ENCODE data around the gene DOC2B. TPM values are rescaled to one million over a fixed set of nuclear protein-coding genes. Genes with fewer than 3 reads are reported as not detected.
"Not testable (repeated sequence)": the region's sequence is repeated elsewhere in the genome, so short reads cannot be mapped to it uniquely, and the experiment has no call there.

DOC2B gene
- total and polyA plus RNA-seq, 2 donors = 2.9 to 4.4 TPM

- not testable (repeated sequence) for H3K4me1 ChIP-seq (ENCODE audit: control insufficient read depth in 2 of 2, insufficient read depth in 2 of 2, low read length in 2 of 2); H3K27me3 ChIP-seq (ENCODE audit: control insufficient read depth in 2 of 2, insufficient read depth in 1 of 2, low read length in 1 of 2); H3K9me3 ChIP-seq (ENCODE audit: control insufficient read depth in 2 of 2, insufficient read depth in 1 of 2, low read length in 1 of 2); DNase-seq (ENCODE audit: low read depth in 6 of 9, low spot score in 9 of 9); H3K27ac ChIP-seq (ENCODE audit: low read depth in 1 of 2, low read length in 1 of 2); H3K4me3 ChIP-seq (ENCODE audit: low read length in 2 of 2); H3K36me3 ChIP-seq (ENCODE audit: control insufficient read depth in 2 of 2, insufficient read depth in 2 of 2, low read length in 1 of 2)
- 82% methylated on average over 25 of the region's 29 CpGs for WGBS
These were observed 34.4 kb upstream of the DOC2B start for GRCh38 chr17:215563-216478.

GRCh38 chr17:214881-215331, 33.5 kb upstream of the DOC2B start:
- H3K36me3 ChIP-seq (ENCODE audit: control insufficient read depth in 2 of 2, insufficient read depth in 2 of 2, low read length in 1 of 2) = no peaks in the 10 kb centered on the region
- H3K27ac ChIP-seq (ENCODE audit: low read depth in 1 of 2, low read length in 1 of 2) = no peak overlapping the region
- DNase-seq (ENCODE audit: low read depth in 6 of 9, low spot score in 9 of 9) = no peak
- H3K9me3 ChIP-seq (ENCODE audit: control insufficient read depth in 2 of 2, insufficient read depth in 1 of 2, low read length in 1 of 2) = no peaks in the 10 kb centered on the region
- no peaks in the 10 kb centered on the region for H3K27me3 ChIP-seq (ENCODE audit: control insufficient read depth in 2 of 2, insufficient read depth in 1 of 2, low read length in 1 of 2)
- no peak overlapping the region for H3K4me3 ChIP-seq (ENCODE audit: low read length in 2 of 2)
- 96% methylated on average over 10 of the region's 10 CpGs for WGBS
- H3K4me1 ChIP-seq (ENCODE audit: control insufficient read depth in 2 of 2, insufficient read depth in 2 of 2, low read length in 2 of 2) = no peaks in the 10 kb centered on the region

GRCh38 chr17:213286-214105, 32.0 kb upstream of the DOC2B start:
- DNase-seq (ENCODE audit: low read depth in 6 of 9, low spot score in 9 of 9) = no peak
- Histone ChIP-seq H3K4me3 (ENCODE audit: low read length in 2 of 2) (no peak overlapping the region), H3K27ac (ENCODE audit: low read depth in 1 of 2, low read length in 1 of 2) (no peak overlapping the region), H3K4me1 (ENCODE audit: control insufficient read depth in 2 of 2, insufficient read depth in 2 of 2, low read length in 2 of 2) (no peaks in the 10 kb centered on the region), H3K9me3 (ENCODE audit: control insufficient read depth in 2 of 2, insufficient read depth in 1 of 2, low read length in 1 of 2) (peaks cover 0 to under 1% of the 10 kb centered on the region in 2 donors), H3K27me3 (ENCODE audit: control insufficient read depth in 2 of 2, insufficient read depth in 1 of 2, low read length in 1 of 2) (no peaks in the 10 kb centered on the region), H3K36me3 (ENCODE audit: control insufficient read depth in 2 of 2, insufficient read depth in 2 of 2, low read length in 1 of 2) (no peaks in the 10 kb centered on the region)
- WGBS = 96% methylated on average over 25 of the region's 25 CpGs

- Histone ChIP-seq H3K9me3 (ENCODE audit: control insufficient read depth in 2 of 2, insufficient read depth in 1 of 2, low read length in 1 of 2) (peaks cover 0 to 7% of the 10 kb centered on the region in 2 donors), H3K4me3 (ENCODE audit: low read length in 2 of 2) (no peak overlapping the region), H3K27me3 (ENCODE audit: control insufficient read depth in 2 of 2, insufficient read depth in 1 of 2, low read length in 1 of 2) (no peaks in the 10 kb centered on the region), H3K36me3 (ENCODE audit: control insufficient read depth in 2 of 2, insufficient read depth in 2 of 2, low read length in 1 of 2) (no peaks in the 10 kb centered on the region), H3K4me1 (ENCODE audit: control insufficient read depth in 2 of 2, insufficient read depth in 2 of 2, low read length in 2 of 2) (no peaks in the 10 kb centered on the region), H3K27ac (ENCODE audit: low read depth in 1 of 2, low read length in 1 of 2) (no peak overlapping the region)
- DNase-seq (ENCODE audit: low read depth in 6 of 9, low spot score in 9 of 9) = no peak
- 91% methylated on average over 8 of the region's 8 CpGs for WGBS
These were observed 29.0 kb upstream of the DOC2B start for GRCh38 chr17:210402-210801.

GRCh38 chr17:208429-208828, 27.0 kb upstream of the DOC2B start:
- WGBS = 93% methylated on average over 8 of the region's 8 CpGs
- DNase-seq (ENCODE audit: low read depth in 6 of 9, low spot score in 9 of 9) = no peak

GRCh38 chr17:207775-208174, 26.3 kb upstream of the DOC2B start:
- Histone ChIP-seq H3K4me1 (ENCODE audit: control insufficient read depth in 2 of 2, insufficient read depth in 2 of 2, low read length in 2 of 2) (no peaks in the 10 kb centered on the region), H3K4me3 (ENCODE audit: low read length in 2 of 2) (no peak overlapping the region), H3K36me3 (ENCODE audit: control insufficient read depth in 2 of 2, insufficient read depth in 2 of 2, low read length in 1 of 2) (no peaks in the 10 kb centered on the region), H3K27ac (ENCODE audit: low read depth in 1 of 2, low read length in 1 of 2) (no peak overlapping the region), H3K27me3 (ENCODE audit: control insufficient read depth in 2 of 2, insufficient read depth in 1 of 2, low read length in 1 of 2) (no peaks in the 10 kb centered on the region), H3K9me3 (ENCODE audit: control insufficient read depth in 2 of 2, insufficient read depth in 1 of 2, low read length in 1 of 2) (peaks cover 0 to 7% of the 10 kb centered on the region in 2 donors)
- 97% methylated on average over 8 of the region's 8 CpGs for WGBS
- no peak for DNase-seq (ENCODE audit: low read depth in 6 of 9, low spot score in 9 of 9)

More at GRCh38 chr17:208429-208828, 27.0 kb upstream of the DOC2B start:
- no peak overlapping the region for H3K27ac ChIP-seq (ENCODE audit: low read depth in 1 of 2, low read length in 1 of 2)
- no peaks in the 10 kb centered on the region for H3K36me3 ChIP-seq (ENCODE audit: control insufficient read depth in 2 of 2, insufficient read depth in 2 of 2, low read length in 1 of 2)
- no peak overlapping the region for H3K4me3 ChIP-seq (ENCODE audit: low read length in 2 of 2)
- peaks cover 0 to 7% of the 10 kb centered on the region in 2 donors for H3K9me3 ChIP-seq (ENCODE audit: control insufficient read depth in 2 of 2, insufficient read depth in 1 of 2, low read length in 1 of 2)
- no peaks in the 10 kb centered on the region for H3K4me1 ChIP-seq (ENCODE audit: control insufficient read depth in 2 of 2, insufficient read depth in 2 of 2, low read length in 2 of 2)
- no peaks in the 10 kb centered on the region for H3K27me3 ChIP-seq (ENCODE audit: control insufficient read depth in 2 of 2, insufficient read depth in 1 of 2, low read length in 1 of 2)

- Histone ChIP-seq H3K27me3 (ENCODE audit: control insufficient read depth in 2 of 2, insufficient read depth in 1 of 2, low read length in 1 of 2) (no peaks in the 10 kb centered on the region), H3K4me1 (ENCODE audit: control insufficient read depth in 2 of 2, insufficient read depth in 2 of 2, low read length in 2 of 2) (no peaks in the 10 kb centered on the region), H3K27ac (ENCODE audit: low read depth in 1 of 2, low read length in 1 of 2) (no peak overlapping the region), H3K4me3 (ENCODE audit: low read length in 2 of 2) (no peak overlapping the region), H3K9me3 (ENCODE audit: control insufficient read depth in 2 of 2, insufficient read depth in 1 of 2, low read length in 1 of 2) (peaks cover 0 to 7% of the 10 kb centered on the region in 2 donors), H3K36me3 (ENCODE audit: control insufficient read depth in 2 of 2, insufficient read depth in 2 of 2, low read length in 1 of 2) (no peaks in the 10 kb centered on the region)
- 83% methylated on average over 37 of the region's 37 CpGs for WGBS
- no peak for DNase-seq (ENCODE audit: low read depth in 6 of 9, low spot score in 9 of 9)
These were observed 25.6 kb upstream of the DOC2B start for GRCh38 chr17:206941-207560.

- H3K4me1 ChIP-seq (ENCODE audit: control insufficient read depth in 2 of 2, insufficient read depth in 2 of 2, low read length in 2 of 2) = not testable (repeated sequence)
These were observed 25.0 kb upstream of the DOC2B start for GRCh38 chr17:206484-206883.

More at GRCh38 chr17:206484-206883, 25.0 kb upstream of the DOC2B start:
- not testable (repeated sequence) for H3K36me3 ChIP-seq (ENCODE audit: control insufficient read depth in 2 of 2, insufficient read depth in 2 of 2, low read length in 1 of 2); DNase-seq (ENCODE audit: low read depth in 6 of 9, low spot score in 9 of 9); H3K27ac ChIP-seq (ENCODE audit: low read depth in 1 of 2, low read length in 1 of 2); H3K9me3 ChIP-seq (ENCODE audit: control insufficient read depth in 2 of 2, insufficient read depth in 1 of 2, low read length in 1 of 2); H3K4me3 ChIP-seq (ENCODE audit: low read length in 2 of 2); H3K27me3 ChIP-seq (ENCODE audit: control insufficient read depth in 2 of 2, insufficient read depth in 1 of 2, low read length in 1 of 2)
- 95% methylated on average over 27 of the region's 27 CpGs for WGBS

Data from thymus (tissue), 11 donors.